GM12864 (cell line): ENCODE data around the gene HSPA12A.

ENCODE experiments used
- DNase-seq: peaks from one replicate; pipeline ENCODE4 v3.0.0-alpha.2; 2011; ENCODE audit warnings: low read depth
- H3K4me3 ChIP-seq: 2 replicates; pipeline ENCODE4 v1.5.1; 2011; ENCODE audit warnings: mild to moderate bottlenecking, low read depth, low read length, control low read depth
- TF ChIP-seq, protein P1 (sequence below): IDR thresholded peaks from 2 replicates; pipeline ENCODE4 v1.5.1; 2011; ENCODE audit warnings: low read depth, mild to moderate bottlenecking, moderate library complexity, low read length, control low read depth, inconsistent platforms; ENCODE audit errors: missing control alignments

HSPA12A gene

DNA sequence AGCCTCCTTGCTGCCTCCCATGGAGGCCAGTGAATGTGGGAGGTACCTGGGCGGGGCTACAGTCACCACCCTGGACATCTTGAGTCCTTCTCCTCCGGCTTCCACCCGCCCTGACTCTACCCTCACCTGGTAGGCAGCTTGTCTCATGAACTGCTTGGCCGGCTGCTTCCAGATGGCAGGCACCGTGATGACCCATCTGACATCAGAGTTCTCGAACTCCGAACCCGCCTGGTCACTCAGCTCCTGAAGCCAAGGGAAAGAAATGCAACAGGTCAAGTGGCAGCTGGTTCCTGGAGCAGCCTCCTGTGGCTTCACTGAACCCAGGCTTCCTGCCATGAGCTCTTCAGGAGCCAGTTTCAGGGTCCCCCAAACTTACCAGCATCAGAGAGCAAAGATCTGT lies 50.1 kb downstream of the HSPA12A start:
- no peak for DNase-seq
- TF ChIP-seq, protein P1, sequence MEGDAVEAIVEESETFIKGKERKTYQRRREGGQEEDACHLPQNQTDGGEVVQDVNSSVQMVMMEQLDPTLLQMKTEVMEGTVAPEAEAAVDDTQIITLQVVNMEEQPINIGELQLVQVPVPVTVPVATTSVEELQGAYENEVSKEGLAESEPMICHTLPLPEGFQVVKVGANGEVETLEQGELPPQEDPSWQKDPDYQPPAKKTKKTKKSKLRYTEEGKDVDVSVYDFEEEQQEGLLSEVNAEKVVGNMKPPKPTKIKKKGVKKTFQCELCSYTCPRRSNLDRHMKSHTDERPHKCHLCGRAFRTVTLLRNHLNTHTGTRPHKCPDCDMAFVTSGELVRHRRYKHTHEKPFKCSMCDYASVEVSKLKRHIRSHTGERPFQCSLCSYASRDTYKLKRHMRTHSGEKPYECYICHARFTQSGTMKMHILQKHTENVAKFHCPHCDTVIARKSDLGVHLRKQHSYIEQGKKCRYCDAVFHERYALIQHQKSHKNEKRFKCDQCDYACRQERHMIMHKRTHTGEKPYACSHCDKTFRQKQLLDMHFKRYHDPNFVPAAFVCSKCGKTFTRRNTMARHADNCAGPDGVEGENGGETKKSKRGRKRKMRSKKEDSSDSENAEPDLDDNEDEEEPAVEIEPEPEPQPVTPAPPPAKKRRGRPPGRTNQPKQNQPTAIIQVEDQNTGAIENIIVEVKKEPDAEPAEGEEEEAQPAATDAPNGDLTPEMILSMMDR = no peak

DNA sequence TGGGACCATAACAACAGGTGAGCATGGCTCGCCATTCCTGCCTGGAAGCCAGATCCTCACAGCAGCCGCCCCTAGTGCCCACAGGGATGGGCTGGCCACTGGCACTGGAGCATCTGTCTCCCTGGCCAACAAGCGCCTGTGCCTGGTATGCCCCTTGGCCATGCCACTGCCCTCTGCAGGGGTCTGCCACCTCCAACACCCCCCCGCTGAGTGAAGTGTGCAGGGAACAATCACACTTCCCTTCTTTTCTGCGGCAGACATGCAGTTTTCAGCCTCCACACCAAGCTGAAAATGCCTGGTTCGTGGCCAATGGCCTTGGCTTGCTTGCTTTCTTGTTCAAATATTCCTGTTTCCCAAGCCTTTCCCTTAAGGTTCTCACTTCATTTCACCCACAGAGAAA lies 50.7 kb downstream of the HSPA12A start:
- TF ChIP-seq, protein P1 = no peak
- DNase-seq = no peak
- H3K4me3 ChIP-seq = no peak overlapping the region

More for the DNA sequence above, 50.1 kb downstream of the HSPA12A start:
- no peak overlapping the region for H3K4me3 ChIP-seq

DNA sequence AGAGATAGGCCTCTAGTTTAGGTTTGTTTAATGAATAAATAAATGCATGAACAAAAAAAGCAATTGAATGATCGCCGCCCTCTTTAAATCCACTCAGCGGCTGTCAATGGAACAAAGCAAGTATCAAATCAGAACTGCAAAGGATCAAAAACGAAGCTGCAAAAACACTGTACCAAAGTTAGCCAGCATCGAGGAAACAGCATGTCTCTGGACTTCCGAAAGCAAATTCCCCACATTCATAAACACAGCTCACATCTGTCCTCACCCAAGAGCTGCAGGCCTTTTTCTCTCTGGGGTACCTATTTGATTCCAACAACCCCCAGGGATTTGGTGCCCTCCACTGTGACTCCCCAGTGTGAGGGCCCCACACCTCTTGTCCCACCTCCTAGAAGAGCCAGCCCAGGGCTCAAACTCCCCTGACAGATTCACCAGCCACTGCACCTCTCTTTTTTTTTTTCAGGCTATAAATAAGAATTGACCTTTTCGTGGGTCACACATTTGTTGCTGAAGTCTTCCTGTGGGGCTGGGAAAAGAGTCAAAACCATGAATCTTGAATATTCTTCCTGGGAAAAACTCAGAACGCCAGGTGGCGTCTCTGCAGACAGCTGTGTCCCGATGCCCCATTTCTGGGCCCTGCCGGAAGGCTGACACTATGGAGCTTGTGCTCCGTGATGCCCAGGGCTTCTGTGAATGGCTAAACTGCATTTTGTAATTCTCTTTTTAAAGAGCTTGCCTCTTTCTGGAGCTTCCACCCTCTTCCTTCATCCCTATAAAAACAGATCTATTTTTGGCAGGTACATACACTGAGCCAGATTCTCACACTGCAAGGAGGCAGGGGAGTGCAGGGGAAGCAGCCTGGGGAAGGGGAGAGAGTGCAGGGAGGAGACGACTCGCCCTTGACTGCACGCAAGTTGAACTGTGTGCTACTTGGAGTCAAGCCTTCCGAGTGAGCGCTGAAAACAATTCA lies 51.7 kb downstream of the HSPA12A start:
- TF ChIP-seq, protein P1 = no peak
- H3K4me3 ChIP-seq = no peak overlapping the region
- no peak for DNase-seq

DNA sequence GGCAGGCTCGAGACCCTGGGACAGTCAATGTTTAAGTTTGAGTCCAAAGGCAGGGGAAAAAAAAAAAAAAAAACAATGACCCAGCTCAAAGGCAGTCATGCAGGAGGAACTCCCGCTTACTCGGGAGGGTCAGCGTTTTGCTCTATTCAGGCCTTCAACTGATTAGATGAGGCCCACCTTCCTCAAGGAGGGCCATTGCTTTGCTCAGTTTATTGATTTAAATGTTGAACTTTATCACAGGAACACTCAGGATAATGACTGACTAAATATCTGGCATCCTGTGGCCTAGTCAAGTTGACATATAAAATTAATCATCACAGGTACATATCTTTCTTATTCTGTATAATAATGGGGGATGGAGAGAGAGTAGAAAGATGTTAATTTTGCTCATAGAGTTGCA lies 52.6 kb downstream of the HSPA12A start:
- no peak for DNase-seq
- TF ChIP-seq, protein P1 = no peak
- H3K4me3 ChIP-seq = no peak overlapping the region

DNA sequence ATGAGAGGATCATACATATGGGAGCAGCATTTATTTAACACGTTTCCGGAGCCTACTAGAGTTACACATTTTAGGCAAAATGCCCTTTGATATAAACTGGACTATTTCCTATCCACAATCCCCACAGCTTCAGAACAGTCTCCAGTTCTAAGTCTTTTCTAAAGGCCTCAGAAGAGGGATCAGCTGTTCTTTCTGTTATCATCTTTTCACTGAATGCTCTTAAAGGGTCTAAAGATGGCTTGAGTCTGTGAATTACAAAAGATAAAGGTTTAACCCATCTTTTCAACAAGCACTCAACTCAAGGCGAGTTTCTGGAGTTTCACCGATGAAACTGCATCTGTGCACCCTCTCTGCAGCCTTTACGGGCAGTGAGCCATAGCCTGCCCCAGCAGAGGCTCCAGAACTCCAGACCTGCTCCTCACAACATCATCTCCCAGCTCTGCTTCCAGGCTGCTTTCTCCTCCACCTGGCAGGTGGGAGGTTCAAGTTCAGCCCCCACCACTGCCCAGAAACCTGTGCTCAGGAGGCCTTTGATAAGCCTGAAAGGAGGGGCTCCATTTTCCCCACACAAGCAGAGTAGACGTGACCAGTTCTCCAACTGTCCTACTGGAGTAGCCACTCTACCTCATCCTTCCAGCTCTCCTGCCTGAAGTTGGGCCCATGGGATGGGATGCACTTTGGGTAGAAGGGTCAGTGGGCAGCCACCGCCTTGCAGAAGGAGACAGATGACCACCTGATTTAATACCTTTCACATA lies 53.4 kb downstream of the HSPA12A start:
- TF ChIP-seq, protein P1 = no peak
- H3K4me3 ChIP-seq = no peak overlapping the region
- no peak for DNase-seq

DNA sequence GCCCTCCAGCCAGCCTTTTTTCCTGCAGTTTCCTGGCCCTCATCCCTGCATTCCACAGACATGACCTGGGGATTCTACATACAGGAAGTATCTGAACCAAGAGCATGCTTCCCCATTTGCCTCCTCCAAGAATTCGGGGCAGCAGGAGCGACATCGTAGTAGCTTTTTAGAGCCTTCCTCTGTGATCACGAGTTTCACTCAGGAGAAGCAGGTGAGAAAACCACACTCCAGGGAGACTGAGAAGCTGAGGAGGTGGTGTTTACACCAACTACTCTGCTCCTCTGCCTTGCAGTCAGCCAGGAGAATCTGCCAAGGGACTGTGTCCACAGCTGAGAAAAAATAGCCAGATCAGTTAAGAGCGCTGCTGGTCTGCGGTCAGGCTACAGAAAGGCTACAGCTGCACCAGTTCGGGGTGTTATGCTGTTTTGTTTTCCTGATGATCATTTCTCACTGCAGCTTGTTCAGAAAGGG lies 54.1 kb downstream of the HSPA12A start:
- DNase-seq = no peak
- no peak overlapping the region for H3K4me3 ChIP-seq
- TF ChIP-seq, protein P1 = no peak
